Lung (tissue), 12 donors: ENCODE data around the gene PNPLA1. TPM values are rescaled to one million over a fixed set of nuclear protein-coding genes. Genes with fewer than 3 reads are reported as not detected.
A peak's percentile ranks its signal among the peaks of the same experiment; 100 is the strongest.

Source experiments
- ATAC-seq: fragments of 200-7000 bp; cut with Tn5 transposase; one replicate; pipeline ENCODE4 v1.9.1; 2020; ENCODE audit warnings: moderate number of reproducible peaks; ENCODE audit not compliant: insufficient read depth, low FRiP score
- DNase-seq, 3 donors: peaks; one replicate each; pipeline ENCODE4 v3.0.0-alpha.2; 2013 to 2017
- H3K27ac ChIP-seq, 2 donors: one replicate each; pipeline ENCODE4 v1.5.1; 2013; ENCODE audit warnings: mild to moderate bottlenecking in 2 of 2, moderate library complexity in 2 of 2, control low read depth in 1 of 2, inconsistent platforms in 1 of 2, low read depth in 1 of 2, low read length in 1 of 2
- H3K27me3 ChIP-seq, 3 donors: one replicate each; pipeline ENCODE4 v1.5.1; 2013; ENCODE audit warnings: low read length in 2 of 3; ENCODE audit not compliant: control insufficient read depth in 3 of 3, insufficient read depth in 3 of 3
- H3K36me3 ChIP-seq, 4 donors: one replicate each; pipeline ENCODE4 v1.5.1; 2013; ENCODE audit warnings: low read length in 4 of 4, mild to moderate bottlenecking in 1 of 4, moderate library complexity in 1 of 4; ENCODE audit not compliant: control insufficient read depth in 4 of 4, insufficient read depth in 4 of 4
- H3K4me1 ChIP-seq, 5 donors: one replicate each; pipeline ENCODE4 v1.5.1; 2013; ENCODE audit warnings: low read length in 5 of 5, mild to moderate bottlenecking in 2 of 5, moderate library complexity in 1 of 5; ENCODE audit not compliant: control insufficient read depth in 5 of 5, insufficient read depth in 5 of 5
- H3K4me3 ChIP-seq: one replicate; pipeline ENCODE4 v1.5.1; 2013; ENCODE audit warnings: mild to moderate bottlenecking, control low read depth, moderate library complexity
- H3K9ac ChIP-seq, 2 donors: one replicate each; pipeline ENCODE4 v1.5.1; 2013; ENCODE audit warnings: low read length in 2 of 2, control low read depth in 1 of 2; ENCODE audit not compliant: insufficient read depth in 1 of 2
- H3K9me3 ChIP-seq, 4 donors: one replicate each; pipeline ENCODE4 v1.5.1; 2013; ENCODE audit warnings: low read length in 3 of 4, mild to moderate bottlenecking in 1 of 4, moderate library complexity in 1 of 4; ENCODE audit not compliant: control insufficient read depth in 4 of 4, insufficient read depth in 3 of 4
- WGBS, 2 donors: extraction: QIAGEN DNeasy Blood & Tissue Kit; methylation state at CpG; one replicate each; pipeline ENCODE4 v1.1.7; 2013; 5-methylcytosine and 5-hydroxymethylcytosine counted together
- polyA plus RNA-seq, 2 donors: library from polyadenylated mRNA; stranded (reverse); fragments of 200-250 nt; gene quantifications; one replicate each; pipeline ENCODE4 v1.2.1, GENCODE V29; 2013
- total RNA-seq, 2 donors: library from RNA; depleted of rRNA in 1 of 2; stranded (reverse); fragments of >200 nt in 1 of 2; gene quantifications; one replicate each; pipeline ENCODE4 v1.2.1, GENCODE V29; 2014 to 2021
- TF ChIP-seq, protein P1 (sequence below): IDR thresholded peaks from 2 replicates; pipeline ENCODE4 v1.5.1; 2012; ENCODE audit warnings: mild to moderate bottlenecking; ENCODE audit errors: control extremely low read depth, extremely low read depth
- donor health status: control.
- donor health status: control.
- donor health status: Bipolar disorder and iron deficiency.
- donor health status: healthy.
- donor health status: DM: yes; HTN: yes; CAD: no.

The PNPLA1 gene
- total and polyA plus RNA-seq, 4 donors, result 0.06 to 5.6 (median 0.89) TPM

DNA sequence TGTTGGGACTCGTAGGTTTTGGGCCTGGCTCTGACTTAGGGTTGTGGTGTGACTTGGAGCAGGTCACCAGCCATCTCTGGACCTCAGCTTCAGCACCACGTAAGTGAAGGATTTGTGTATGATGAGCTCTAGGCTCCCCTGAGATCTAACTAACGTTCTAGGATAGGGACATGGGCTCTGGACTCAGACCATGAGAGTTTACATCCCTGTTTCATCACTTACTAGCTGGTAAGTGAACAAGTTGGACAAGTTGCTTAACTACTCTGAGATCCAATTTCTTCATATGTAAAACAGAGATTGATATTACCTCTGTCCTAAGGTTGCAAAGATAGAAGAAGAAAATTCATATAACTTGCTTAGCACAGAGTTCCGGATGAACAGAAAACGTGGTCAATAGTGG lies 20.3 kb upstream of the PNPLA1 start:
- Histone ChIP-seq H3K4me1 (peaks cover 0 to 7% (median 0%) of the 10 kb centered on the region in 5 donors), H3K4me3 (no peak overlapping the region), H3K9ac (no peak overlapping the region), H3K36me3 (no peaks in the 10 kb centered on the region), H3K27me3 (no peaks in the 10 kb centered on the region), H3K9me3 (no peaks in the 10 kb centered on the region), H3K27ac (no peak overlapping the region)
- 70 to 83% methylated on average over 5 of the region's 5 CpGs for WGBS, 2 donors
- TF ChIP-seq, protein P1, sequence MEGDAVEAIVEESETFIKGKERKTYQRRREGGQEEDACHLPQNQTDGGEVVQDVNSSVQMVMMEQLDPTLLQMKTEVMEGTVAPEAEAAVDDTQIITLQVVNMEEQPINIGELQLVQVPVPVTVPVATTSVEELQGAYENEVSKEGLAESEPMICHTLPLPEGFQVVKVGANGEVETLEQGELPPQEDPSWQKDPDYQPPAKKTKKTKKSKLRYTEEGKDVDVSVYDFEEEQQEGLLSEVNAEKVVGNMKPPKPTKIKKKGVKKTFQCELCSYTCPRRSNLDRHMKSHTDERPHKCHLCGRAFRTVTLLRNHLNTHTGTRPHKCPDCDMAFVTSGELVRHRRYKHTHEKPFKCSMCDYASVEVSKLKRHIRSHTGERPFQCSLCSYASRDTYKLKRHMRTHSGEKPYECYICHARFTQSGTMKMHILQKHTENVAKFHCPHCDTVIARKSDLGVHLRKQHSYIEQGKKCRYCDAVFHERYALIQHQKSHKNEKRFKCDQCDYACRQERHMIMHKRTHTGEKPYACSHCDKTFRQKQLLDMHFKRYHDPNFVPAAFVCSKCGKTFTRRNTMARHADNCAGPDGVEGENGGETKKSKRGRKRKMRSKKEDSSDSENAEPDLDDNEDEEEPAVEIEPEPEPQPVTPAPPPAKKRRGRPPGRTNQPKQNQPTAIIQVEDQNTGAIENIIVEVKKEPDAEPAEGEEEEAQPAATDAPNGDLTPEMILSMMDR, result no peak
- ATAC-seq (no peak), DNase-seq (no peak)

DNA sequence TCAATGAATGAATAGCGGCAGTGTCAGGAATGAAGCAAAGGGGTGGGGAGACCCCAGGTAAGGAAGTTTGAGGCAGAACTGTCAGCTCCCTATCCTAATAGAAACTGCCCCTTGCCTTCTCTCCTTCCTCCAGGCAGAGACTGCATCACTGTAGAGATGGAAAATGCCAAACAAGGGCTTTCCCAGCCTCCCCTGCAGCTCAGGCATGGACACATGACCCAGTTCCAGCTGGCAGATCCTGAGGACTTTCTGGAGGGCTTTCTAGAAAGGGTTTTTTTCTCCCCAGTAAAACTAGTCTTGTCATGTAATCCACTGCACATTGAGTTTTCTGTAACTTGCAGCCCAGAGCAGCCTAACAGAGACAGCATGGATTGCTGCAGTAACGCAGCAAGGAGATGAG lies 17.9 kb upstream of the PNPLA1 start:
- ATAC-seq, result no peak
- DNase-seq, result peak in 2 of 3 donors; percentile 12 to 27
- Histone ChIP-seq H3K4me3 (no peak overlapping the region), H3K9ac (no peak overlapping the region), H3K4me1 (peaks cover 0 to 3% (median 0%) of the 10 kb centered on the region in 5 donors), H3K36me3 (no peaks in the 10 kb centered on the region), H3K27ac (no peak overlapping the region), H3K9me3 (peaks cover 0 to 3% (median 0%) of the 10 kb centered on the region in 4 donors), H3K27me3 (no peaks in the 10 kb centered on the region)
- WGBS, 2 donors, result 94 to 95% methylated on average over 2 of the region's 2 CpGs
- TF ChIP-seq, protein P1, result no peak

DNA sequence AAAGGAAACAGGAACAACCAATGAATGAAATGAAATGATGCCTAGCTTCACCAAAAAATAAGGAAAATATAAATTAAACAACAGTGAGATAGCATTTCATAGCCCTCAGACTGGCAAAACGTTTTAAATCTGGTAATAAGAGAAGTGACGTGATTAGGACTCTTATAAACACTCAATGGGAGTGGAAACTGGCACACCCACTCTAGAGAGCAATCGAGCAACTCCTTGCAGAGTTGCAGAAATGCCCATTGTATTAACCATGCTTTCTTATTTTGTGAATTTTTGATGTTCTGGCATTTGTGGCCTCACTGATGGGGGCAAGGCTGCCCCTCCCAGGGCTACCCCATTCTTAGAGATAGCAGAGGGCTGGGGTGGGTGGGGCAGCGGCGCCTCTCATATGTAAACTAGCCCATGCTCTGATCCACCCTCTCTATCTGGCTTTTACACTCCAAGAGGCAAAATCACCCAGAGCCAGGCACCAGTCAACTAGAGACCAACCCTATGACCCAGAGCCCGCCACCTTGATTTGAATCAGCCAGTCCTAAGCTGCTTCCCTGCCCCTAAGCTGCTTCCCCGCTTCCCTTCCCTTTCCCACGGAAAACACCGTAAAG lies 6.4 kb upstream of the PNPLA1 start:
- Histone ChIP-seq H3K27me3 (no peaks in the 10 kb centered on the region), H3K36me3 (no peaks in the 10 kb centered on the region), H3K4me1 (no peaks in the 10 kb centered on the region), H3K27ac (no peak overlapping the region), H3K9ac (no peak overlapping the region), H3K4me3 (no peak overlapping the region), H3K9me3 (peaks cover 0 to 10% (median 1%) of the 10 kb centered on the region in 4 donors)
- 77 to 79% methylated on average over 9 of the region's 9 CpGs for WGBS, 2 donors
- ATAC-seq (no peak), DNase-seq (no peak)
- TF ChIP-seq, protein P1, result no peak

DNA sequence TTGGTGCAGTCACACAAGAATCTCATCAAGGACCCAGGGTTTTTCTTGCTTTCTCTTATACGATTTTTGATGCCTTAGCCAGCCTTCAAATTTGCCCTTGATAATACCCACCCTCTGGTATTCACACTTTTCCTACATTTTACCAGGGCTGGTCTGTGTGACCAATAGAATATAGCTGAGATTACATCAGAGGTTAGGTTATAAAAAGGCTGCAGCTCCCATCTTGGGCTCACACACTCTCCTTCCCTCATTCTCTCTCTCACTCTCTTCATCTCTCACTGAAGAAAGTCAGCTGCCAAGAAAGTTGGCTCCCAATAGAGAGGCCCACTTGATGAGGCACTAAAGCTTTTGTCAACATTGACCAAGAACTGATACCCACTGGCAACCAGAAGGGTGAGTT lies 4.1 kb upstream of the PNPLA1 start:
- Histone ChIP-seq H3K4me1 (peaks cover 0 to 2% (median 0%) of the 10 kb centered on the region in 5 donors), H3K4me3 (no peak overlapping the region), H3K27ac (no peak overlapping the region), H3K36me3 (no peaks in the 10 kb centered on the region), H3K27me3 (peaks cover 0 to under 1% (median 0%) of the 10 kb centered on the region in 3 donors), H3K9me3 (peaks cover 0 to 8% (median 1%) of the 10 kb centered on the region in 4 donors), H3K9ac (no peak overlapping the region)
- TF ChIP-seq, protein P1, result no peak
- ATAC-seq, result no peak
- DNase-seq, result no peak
- WGBS, 2 donors, result 83 to 87% methylated on average over 1 of the region's 1 CpG
